ENCODE results near the gene TAF4. TPM values are rescaled to one million over a fixed set of nuclear protein-coding genes. Genes with fewer than 3 reads are reported as not detected.
A peak's percentile ranks its signal among the peaks of the same experiment; 100 is the strongest.

The TAF4 gene
- total RNA-seq, 4 donors from 2014 or later = 12.0 to 19.9 (median 16.2) TPM

DNA sequence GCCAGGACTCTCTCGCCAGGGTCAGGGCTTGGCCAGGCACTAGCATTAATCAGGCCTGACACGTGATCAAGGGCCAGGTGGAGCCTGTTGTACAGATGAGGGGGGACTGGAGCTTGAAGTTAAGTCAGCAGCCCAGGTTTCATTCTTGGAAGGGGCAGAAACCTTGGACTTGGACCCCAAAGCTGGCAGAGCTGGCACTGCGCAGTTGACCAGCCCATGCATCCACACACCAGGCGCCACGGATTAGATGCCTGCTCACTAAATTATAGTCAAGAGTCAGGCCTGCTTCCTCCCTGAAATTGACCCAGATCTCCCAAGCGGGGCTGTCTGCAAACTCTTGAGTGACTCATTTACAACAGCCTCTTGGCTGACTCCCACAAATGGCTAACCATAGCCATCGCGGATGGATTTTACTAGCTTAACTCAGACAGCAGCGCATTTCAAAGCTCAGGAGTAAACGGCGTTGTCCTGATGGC is 4.1 kb upstream of the TAF4 start:
- Histone ChIP-seq H3K4me3 (no peak overlapping the region), H3K4me1 (peaks cover 16 to 17% (median 16%) of the 10 kb centered on the region in 4 donors), H3K9me3 (peaks cover 0 to 12% (median 6%) of the 10 kb centered on the region in 4 donors), H3K27me3 (no peaks in the 10 kb centered on the region), H3K27ac (replicated peaks in 1 of 4) (no peak overlapping the region), H3K36me3 (no peaks in the 10 kb centered on the region)
- WGBS = 76% methylated on average over 10 of the region's 11 CpGs
- TF ChIP-seq CTCF (IDR thresholded peaks at IDR 0.05) (no peak), POLR2A (IDR thresholded peaks at IDR 0.05; ENCODE audit: low read depth) (no peak), EP300 (IDR thresholded peaks at IDR 0.05) (no peak), POLR2AphosphoS5 (IDR thresholded peaks at IDR 0.05) (no peak)
- no peak for DNase-seq (ENCODE audit: extremely low spot score)
- intact Hi-C loops (cut with DNase I) = no loop called here

DNA sequence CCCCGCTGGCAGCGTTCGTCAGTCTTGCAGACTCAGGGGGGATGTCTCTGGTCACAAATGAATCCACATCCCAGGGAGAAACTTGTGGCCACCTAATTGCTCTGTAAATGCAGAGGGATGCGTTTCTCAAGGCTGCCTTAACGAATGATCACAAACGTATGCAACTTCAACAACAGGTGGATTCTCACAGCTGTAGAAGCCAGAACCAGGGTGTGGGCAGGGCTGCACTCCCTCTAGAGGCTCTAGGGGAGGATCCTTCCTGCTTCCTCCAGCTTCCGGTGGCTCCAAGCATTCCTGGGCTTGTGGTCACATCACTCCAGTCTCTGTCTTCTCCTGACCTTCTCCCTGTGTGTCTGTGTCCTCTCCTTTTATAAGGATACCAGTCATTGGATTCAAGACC is 3.3 kb upstream of the TAF4 start:
- peaks cover 0 to 11% (median 5%) of the 10 kb centered on the region in 4 donors for H3K9me3 ChIP-seq
- no peaks in the 10 kb centered on the region for H3K36me3 ChIP-seq
- no peak for DNase-seq (ENCODE audit: extremely low spot score)
- H3K4me3 ChIP-seq = no peak overlapping the region
- no peak overlapping the region for H3K27ac ChIP-seq (replicated peaks in 1 of 4)
- 81% methylated on average over 6 of the region's 7 CpGs for WGBS
- intact Hi-C loops (cut with DNase I) = no loop called here
- peaks cover 20 to 23% (median 22%) of the 10 kb centered on the region in 4 donors for H3K4me1 ChIP-seq
- TF ChIP-seq EP300 (IDR thresholded peaks at IDR 0.05) = no peak
- no peak for TF ChIP-seq POLR2AphosphoS5 (IDR thresholded peaks at IDR 0.05)
- no peak for TF ChIP-seq CTCF (IDR thresholded peaks at IDR 0.05)
- no peak for TF ChIP-seq POLR2A (IDR thresholded peaks at IDR 0.05; ENCODE audit: low read depth)
- no peaks in the 10 kb centered on the region for H3K27me3 ChIP-seq

GRCh38 chr20:62067547-62068260 is 2.0 kb upstream of the TAF4 start:
- WGBS = 71% methylated on average over 14 of the region's 18 CpGs
- Histone ChIP-seq H3K27me3 (no peaks in the 10 kb centered on the region), H3K36me3 (no peaks in the 10 kb centered on the region), H3K9me3 (no peaks in the 10 kb centered on the region), H3K4me3 (no peak overlapping the region), H3K27ac (replicated peaks in 1 of 4) (peak overlapping the region in 1 of 4 donors; percentile 93), H3K4me1 (peaks cover 33 to 36% (median 35%) of the 10 kb centered on the region in 4 donors)
- no peak for TF ChIP-seq EP300 (IDR thresholded peaks at IDR 0.05)
- no peak for TF ChIP-seq CTCF (IDR thresholded peaks at IDR 0.05)
- no peak for TF ChIP-seq POLR2A (IDR thresholded peaks at IDR 0.05; ENCODE audit: low read depth)
- no peak for TF ChIP-seq POLR2AphosphoS5 (IDR thresholded peaks at IDR 0.05)
- no peak for DNase-seq (ENCODE audit: extremely low spot score)
- intact Hi-C loops (cut with DNase I) = no loop called here

DNA sequence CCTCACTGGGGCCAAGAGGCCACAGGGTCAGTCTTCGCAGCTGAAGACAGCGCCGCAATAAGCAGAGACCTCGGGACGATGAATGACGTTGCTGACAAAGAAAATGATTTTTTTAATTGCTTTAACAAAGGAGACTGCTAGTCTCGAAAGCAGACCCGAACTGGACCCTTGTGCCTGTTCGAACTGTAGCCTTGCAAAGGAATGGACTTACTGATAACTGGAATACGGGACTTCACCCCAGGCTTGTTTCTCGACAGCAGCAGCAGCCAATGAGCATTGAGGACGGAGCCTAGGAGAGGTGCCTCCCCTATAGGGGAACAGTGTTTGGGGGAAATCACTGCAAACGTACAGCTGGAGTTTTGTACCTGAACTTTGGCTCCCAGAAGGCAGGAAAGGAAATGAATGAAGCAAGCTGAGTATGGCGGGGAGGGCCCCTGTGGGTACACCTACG is 1.3 kb upstream of the TAF4 start:
- H3K27ac ChIP-seq (replicated peaks in 1 of 4) = peak overlapping the region; percentile 84 to 93 (median 90)
- no peaks in the 10 kb centered on the region for H3K27me3 ChIP-seq
- TF ChIP-seq CTCF (IDR thresholded peaks at IDR 0.05) (no peak), POLR2A (IDR thresholded peaks at IDR 0.05; ENCODE audit: low read depth) (no peak), EP300 (IDR thresholded peaks at IDR 0.05) (no peak), POLR2AphosphoS5 (IDR thresholded peaks at IDR 0.05) (peak in 1 of 2 donors; percentile 32)
- 21% methylated on average over 15 of the region's 15 CpGs for WGBS
- DNase-seq (ENCODE audit: extremely low spot score) = no peak
- no peaks in the 10 kb centered on the region for H3K36me3 ChIP-seq
- H3K9me3 ChIP-seq = no peaks in the 10 kb centered on the region
- peak overlapping the region; percentile 67 to 86 (median 74) for H3K4me3 ChIP-seq
- intact Hi-C loops (cut with DNase I) = no loop called here
- H3K4me1 ChIP-seq = peaks cover 36 to 41% (median 38%) of the 10 kb centered on the region in 4 donors
